Activated naive CD8-positive, alpha-beta T cell treated with anti-CD3 and anti-CD28 coated beads, Interleukin-2, amount 50 U/mL, for 16 hours (primary cell): ENCODE results near the gene FAM135A.
"Not testable (repeated sequence)": the region's sequence is repeated elsewhere in the genome, so short reads cannot be mapped to it uniquely, and the experiment has no call there.

Source experiments
- DNase-seq: peaks from one replicate; pipeline ENCODE4 v3.0.0-alpha.2; 2020; ENCODE audit warnings: low read depth, low spot score

FAM135A gene

DNA sequence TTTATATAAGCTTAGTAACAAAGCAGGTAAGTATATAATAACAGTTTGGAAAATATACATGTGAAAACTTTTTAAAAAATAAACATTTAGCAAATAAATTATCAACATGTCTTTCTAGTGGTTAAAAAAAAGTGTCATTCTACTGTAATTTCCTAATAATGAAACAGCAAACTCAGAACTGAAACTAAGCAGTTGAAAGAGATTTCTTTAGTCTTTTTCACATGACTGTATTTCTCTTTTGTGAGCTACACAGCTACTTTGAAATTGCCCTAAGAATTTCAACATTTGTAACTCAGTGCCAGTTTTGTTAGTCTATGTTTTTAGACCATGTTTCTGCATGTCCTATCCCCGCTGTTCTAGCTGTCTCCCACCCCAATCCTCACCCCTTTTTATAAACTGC, 125.1 kb downstream of the FAM135A start:
- no peak for DNase-seq

DNA sequence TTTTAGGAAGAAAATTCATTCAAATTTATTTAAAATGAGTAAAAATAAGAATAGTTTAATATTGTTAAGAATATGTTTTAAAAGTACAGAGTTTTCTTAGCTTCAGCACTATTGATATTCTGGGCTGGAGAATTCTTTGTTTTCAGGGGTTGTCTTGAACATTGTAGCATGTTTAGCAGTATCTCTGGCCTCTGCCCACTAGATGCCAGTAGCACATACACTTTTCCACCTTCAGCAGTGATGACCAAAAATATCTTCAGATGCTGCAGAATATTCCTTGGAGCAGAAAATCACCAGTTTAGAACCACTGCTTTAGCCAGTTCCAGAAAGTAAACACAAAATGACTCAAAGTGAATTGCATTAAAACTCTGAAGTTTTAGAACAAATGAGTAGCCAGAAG, 134.0 kb downstream of the FAM135A start:
- DNase-seq: no peak

DNA sequence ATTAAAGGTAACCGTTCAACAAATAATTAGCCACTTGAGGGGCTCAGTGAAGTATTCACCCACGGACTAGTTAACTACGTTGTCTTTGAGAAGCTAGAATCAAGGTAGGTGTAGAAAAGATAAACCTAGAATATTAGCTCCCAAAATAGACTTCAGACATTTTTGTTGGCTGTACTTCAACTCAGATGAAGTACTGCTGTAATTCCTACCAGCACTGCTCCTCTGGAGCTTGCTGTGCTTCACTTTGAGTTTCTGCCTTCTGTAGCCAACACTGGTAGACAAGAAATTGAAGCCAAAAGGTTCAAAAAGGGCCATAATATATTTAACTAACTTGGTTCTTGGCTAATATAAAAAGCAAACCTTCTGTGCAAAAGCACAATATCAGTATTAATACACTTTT, 134.6 kb downstream of the FAM135A start:
- no peak for DNase-seq

DNA sequence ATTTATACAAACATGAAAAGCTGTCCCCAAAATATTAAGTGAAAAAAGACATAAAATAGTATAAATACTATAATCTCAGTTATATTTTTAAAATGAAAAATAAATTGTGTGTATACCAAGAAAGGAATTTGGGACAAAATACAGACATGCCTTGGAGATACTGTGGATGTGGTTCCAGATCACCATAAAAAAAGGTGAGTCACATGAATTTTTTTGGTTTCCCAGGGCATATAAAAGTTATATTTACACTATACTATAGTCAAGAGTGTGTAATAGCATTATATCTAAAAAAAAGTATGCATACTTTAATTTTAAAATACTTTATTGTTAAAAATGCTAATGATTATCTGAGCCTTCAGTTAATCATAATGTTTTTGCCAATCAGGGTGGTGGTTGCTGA, 136.0 kb downstream of the FAM135A start:
- DNase-seq: no peak

DNA sequence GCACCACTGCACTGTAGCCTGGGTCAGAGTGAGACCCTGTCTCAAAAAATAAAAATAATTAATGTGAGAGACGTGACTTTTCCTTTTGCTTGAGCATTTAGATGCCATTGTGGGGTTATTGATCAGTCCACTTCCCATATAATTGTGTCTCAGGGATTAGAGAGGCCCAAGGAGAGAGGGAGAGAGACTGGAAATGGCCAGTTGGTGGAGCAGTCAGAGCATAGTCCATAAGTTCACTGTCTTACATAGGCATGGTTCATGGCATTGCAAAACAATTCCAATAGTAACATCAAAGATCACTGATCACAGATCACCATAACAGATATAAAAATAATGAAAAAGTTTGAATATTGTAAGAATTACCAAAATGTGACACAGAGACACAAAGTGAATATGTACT, 138.3 kb downstream of the FAM135A start:
- DNase-seq: no peak

DNA sequence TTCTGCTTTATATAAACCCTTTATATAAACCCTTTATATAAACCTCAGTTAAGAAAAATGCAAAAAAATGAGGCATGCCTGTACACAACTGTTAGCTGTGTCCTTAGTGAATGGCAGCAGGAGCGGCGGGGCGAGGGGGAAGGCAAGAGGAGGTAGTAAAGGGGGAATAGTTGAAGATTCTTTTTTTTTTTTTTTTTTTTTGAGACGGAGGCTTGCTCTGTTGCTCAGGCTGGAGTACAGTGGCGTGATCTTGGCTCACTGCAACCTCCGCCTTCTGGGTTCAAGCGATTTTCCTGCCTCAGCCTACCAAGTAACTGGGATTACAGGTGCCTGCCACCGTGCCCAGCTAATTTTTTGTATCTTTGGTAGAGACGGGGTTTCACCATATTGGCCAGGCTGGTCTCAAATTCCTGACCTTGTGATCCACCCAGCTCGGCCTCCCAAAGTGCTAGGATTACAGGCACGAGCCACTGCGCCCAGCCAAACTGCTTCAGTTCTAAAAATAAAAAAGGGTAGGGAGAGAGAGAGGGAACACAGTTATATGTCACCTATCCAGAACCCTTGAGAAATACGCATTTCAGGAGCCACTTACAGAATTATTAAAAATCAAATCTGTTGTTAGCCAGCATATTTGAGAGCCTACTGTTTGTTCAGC, 139.1 kb downstream of the FAM135A start:
- DNase-seq: not testable (repeated sequence)

DNA sequence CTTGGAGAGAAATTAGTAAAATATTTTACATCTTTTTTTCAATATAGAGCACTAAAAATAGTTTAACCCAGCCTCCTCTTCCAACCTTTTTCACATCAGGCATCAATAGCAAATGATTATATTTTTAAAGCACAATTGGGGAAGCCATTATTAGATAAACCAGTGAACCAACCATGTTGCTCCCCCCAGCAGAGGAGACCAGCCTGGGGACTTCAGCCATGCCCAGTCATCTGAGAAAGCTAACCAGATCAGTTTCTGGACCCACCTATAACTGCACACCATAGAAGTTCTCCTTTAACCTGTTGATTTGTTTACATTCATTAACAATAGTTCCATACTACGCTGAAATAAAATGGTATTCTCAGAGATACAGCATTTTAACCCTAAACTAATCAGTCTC, 139.7 kb downstream of the FAM135A start:
- DNase-seq: no peak

DNA sequence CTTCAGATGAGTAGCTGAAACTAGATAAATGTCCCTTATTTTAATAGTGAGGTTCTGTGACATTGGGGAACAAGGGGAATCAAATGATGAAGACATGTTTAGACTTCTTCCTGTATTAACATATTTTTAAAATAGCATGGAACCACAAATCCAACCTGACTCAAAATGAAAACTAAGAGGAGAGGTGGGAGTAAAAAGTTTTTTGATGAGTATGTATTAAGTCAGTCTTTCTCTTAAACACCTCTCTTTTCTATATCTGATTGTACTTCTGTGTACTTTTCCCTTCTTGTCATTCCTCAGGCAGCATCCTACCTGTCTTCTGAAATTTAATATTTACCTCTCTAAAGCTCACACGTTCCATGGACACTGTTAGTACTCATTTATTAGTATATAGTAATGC, 144.7 kb downstream of the FAM135A start:
- no peak for DNase-seq

DNA sequence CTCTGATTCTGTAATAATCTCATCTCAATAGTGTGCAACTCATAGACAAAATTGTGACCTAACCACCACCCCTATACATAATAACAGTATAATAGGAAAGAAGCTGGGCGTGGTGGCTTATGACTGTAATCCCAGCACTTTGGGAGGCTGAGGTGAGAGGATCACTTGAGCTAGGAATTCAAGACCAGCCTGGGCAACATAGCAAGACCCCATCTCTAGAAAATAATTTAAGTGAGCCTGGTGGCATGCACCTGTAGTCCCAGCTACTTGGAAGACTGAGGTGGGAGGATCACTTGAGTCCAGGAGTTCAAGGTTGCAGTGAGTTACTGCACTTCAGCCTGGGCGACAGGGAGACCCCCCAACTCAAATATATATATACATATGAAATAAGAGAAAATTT, 149.1 kb downstream of the FAM135A start:
- not testable (repeated sequence) for DNase-seq

DNA sequence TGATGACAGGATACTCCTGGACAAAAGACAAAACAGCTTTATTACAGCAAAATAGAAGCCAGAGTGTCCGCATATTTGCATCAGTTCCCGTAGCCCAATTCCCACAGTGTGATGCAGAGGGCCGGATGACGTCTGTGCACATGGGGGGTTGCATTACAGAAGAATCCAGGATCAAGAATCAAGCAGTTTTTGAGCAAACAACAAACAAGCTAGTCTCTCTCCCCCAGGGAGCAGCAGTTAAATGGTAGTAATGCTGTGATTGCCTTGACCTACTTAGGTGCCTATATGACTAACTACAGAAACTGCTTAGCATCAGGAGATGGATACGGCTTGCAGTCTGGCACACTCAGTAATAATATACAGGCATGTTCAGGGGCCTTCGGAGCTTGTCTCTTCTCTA, 150.2 kb downstream of the FAM135A start:
- DNase-seq: no peak

DNA sequence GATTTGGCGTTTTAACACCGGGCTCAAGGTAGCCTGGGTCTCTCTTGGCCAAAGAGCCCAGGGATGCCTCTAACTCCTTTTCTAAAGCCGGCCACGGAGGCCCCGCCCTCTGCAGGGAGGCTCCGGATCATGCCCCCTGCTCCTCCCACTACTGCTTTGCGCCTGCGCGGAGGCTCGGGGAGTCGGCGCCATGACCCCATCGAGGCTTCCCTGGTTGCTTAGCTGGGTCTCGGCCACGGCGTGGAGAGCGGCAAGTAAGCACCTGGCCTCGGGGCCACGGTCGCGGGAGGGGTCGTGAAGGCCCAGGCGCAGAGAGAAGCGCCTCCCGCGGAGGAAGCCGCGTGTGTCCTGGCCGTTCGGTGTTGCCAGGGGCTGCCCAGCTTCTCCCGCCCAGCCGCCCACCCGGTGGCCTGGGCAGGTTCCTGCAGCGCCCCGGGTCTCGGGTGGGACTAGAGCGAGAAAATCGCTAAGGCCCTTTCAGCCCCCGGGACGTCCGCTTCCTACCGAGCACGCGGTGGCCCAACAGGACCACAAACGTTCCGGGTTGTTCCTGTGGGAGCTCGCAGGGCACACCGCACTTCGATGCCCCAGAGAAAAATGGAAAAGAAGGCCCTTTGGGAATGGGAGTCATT, 153.6 kb downstream of the FAM135A start, which contains the start of gene SDHAF4:
Gene SDHAF4, plus strand, starts transcription at position 180 of the 632 bp plus-strand sequence. Its CDS starts 11 bp downstream, at position 191.
- peak; percentile 91 for DNase-seq

DNA sequence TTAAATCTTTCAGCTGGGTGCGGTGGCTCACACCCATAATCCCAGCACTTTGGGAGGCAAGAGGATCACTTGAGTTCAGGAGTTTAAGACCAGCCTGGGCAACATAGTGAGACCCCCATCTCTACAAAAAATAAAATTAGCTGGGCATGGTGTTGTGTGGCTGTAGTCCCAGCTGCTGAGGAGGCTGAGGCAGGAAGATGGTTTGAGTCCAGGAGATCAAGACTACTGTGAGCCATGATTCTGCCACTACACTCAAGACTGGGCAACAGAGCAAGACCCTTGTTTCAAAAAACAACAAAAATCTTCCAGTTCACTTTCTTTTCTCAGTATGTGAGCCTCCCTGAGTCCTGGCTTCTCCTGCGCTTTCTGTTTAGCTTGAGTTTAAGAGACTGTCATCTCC, 161.3 kb downstream of the FAM135A start:
- DNase-seq: no peak

DNA sequence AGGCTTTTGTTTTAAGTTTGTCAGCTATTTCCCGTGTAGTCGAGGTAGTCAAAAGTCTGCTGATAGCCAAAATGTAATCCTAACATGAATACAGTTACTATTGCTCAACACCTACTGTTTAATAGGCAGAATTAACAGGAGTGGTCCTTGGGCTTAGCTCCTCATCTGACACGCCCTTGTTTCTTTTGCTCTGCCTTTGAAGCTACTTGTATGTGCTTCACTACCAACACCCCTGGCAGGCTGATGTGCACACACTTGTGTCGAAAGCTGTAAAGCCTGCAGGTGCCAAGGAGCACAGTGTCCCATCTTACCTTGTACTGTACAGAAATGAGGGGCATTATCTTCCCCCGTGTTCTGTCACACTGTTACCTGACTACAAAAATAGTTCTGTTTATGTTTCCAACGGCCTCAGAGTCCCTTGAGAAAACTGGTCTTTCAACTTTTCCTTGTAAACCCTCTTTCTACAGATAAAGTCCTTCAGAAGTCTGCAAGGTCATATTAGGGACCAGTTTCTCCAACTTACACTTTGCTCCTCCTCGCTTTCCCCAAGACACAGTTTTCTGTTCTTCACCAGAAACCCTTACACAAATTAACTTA, 162.7 kb downstream of the FAM135A start:
- no peak for DNase-seq

DNA sequence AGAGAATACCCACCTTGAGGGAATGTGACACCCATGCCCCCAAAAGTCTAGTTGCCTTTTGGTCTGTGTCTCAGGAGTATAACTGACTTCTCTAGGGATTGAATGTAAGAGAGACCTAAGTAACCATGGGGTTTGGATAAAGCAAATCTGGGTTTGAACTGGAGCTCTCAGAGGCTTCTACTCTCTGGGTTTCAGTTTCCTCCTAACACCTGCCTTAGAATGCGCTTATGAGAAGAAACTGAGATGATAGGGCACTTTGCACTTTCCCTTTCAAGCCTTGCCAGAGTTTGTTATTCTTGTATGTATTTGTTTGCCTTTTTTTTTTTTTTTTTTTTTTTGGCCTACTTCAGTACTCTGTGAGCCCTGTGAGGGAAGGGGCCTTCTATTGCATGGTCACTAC, 172.8 kb downstream of the FAM135A start:
- no peak for DNase-seq

DNA sequence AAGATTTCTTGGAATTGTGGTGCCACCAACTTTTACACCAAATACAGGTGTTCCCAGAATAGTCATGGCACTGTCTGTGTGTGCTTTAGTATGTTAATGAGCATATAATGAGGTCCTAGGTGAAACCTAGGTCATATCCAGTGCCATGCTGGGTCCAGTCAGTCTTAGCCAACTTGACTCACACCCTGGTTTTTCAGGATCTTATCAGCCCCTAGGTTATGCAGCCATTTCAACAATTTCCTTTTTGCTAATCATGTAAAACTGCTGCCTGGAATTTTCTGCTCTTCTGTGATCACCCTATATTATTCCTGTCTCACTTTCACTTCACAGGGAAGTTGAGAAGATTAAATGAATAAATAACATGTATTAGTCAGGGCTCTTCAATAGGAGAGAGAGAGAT, 177.1 kb downstream of the FAM135A start:
- DNase-seq: no peak

DNA sequence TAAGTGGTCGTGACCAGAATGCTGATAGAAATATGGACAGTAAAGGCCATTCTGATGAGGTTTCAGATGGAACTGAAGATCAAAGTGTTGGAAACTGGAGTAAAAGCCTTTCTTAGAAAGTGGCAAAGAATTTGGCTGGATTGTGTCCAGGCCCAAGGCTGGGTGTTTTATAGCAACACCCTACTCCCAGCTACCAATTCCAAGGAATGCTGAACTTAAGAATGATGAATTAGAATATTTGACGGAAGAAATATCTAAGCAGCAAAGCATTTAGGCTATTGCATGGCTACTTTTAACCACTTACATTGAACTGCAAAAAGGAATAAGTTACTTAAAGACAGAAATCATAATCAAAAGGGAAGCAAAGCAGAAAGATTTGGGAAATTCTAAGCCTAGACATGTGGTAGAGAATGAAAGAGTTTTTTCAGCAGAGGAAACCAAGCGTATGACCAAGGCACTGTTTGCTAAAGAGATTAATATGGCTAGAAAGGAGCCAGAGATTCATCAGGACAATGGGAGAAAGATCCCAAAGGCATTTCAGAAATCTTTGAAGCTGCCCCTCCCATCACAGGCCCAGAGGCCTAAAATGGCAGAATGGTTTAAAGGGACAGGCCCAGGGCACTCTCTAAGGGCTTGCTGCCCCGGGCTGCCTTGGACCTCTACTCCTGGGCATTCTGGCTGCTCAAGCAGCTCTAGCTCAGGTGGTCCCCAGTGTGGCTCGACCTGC, 179.2 kb downstream of the FAM135A start:
- no peak for DNase-seq

DNA sequence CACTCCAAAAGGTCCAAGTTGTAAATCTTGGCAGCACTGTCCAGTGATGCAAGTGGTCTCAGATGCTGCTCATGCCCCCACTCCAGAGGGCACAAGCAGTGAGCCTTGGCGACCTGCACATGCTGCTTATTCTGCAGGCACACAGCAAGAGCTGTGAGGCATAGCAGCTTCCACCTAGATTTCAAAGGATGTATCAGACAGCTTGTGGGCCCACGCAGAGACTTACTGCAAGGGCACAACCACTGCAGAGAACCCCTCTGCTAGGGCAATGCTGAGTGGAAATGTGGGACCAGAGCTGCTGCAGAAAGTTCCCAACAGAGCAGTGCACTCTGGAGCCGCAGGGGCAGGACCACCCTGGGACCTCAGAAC, 179.8 kb downstream of the FAM135A start:
- DNase-seq: no peak

DNA sequence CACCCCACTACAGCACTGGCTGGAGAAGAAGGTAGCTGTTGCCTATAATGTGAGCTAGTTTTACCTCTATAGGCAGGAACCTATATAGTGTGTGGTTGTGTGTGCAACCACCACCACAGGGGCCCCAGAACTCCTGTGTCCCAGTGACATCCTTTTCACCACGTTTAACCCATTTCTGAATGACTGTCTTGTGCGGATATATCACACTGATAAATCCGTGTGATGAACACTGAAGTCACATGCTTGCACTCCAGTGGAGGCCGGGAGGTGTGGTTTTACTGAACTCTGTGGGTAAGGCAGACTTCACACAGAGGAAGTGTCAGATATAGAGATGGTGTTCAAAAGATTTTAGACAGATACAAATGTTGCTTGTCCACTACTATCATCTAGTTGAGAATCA, 185.9 kb downstream of the FAM135A start:
- DNase-seq: no peak

DNA sequence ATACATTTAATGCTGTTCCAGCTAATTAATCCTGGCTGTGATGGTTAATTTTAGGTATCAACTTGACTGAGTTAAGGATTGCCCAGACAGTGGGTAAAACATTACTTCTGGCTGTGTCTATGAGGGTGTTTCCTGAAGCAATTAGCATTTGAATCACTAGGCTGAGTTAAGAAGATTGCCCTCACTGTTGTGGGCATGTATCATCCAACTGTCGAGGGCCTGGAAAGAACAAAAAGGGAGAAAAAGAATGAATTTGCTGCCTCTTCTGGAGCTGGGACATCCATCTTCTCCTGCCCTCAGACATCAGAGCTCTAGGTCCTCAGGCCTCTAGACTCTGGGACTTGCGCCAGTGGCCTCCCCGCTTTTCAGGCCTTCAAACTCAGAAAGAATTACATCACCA, 187.7 kb downstream of the FAM135A start:
- DNase-seq: no peak

DNA sequence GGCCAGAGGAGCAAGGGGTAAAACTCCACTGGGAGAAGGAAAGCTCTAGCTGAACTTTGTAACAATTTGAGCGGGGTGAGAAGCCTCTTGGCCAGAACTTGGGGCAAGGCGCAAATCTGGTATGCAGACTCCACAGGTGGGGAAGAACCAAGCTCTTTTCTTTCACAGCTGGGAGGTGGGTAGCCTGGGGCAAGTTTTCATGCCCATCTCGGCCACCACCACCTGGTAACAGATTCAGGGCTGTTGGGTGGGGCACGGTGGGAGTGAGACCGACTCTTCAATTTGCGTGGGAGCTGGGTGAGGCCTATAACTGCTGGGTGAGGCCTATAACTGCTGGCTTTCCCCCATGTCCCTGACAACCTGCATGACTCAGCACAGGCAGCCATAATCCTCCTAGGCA, 190.9 kb downstream of the FAM135A start:
- DNase-seq: no peak

DNA sequence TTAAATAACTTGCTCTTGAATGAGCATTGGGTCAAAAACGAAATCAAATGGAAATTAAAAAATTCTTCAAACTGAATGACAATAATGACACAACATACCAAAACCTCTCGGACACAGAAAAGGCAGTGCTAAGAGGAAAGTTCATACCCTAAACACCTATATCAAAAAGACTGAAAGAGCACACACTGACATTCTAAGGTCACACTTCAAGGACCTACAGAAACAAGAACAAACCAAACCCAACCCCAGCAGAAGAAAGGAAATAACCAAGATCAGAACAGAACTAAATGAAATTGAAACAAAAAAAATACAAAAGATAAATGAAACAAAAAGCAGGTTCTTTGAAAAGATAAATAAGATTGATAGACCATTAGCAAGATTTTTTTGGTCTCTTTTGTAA, 194.1 kb downstream of the FAM135A start:
- not testable (repeated sequence) for DNase-seq

DNA sequence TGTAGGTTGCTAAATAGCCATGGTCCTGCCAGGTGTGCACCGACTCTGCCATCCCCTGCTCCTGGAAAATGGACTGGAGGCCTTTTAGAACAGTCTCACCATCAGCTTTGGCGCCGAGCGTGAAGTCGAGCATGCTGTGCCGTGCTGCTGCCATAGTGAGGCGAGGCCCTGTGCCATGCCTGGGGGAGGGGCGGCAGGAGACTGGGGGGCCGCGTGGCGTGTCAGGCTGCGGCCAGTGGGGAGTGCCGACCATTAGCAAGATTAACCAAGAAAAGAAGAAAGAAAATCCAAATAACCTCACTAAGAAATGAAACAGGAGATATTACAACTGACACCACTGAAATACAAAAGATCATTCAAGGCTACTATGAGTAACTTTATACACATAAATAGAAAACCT, 195.9 kb downstream of the FAM135A start:
- not testable (repeated sequence) for DNase-seq
